ENCODE results near the gene ABLIM2.

- TF ChIP-seq RNF2 (conservative IDR thresholded peaks at IDR 0.05; ENCODE audit: low read depth) (no peak), ZNF441 (CRISPR knock-in tag; IDR thresholded peaks at IDR 0.05; ENCODE audit: borderline replicate concordance) (no peak), ZNF577 (CRISPR knock-in tag; IDR thresholded peaks at IDR 0.05; ENCODE audit: borderline replicate concordance, low read depth) (no peak), ZNF597 (CRISPR knock-in tag; IDR thresholded peaks at IDR 0.05) (no peak), HOXD1 (CRISPR knock-in tag; IDR thresholded peaks at IDR 0.05) (no peak), ZNF780A (CRISPR knock-in tag; IDR thresholded peaks at IDR 0.05) (no peak), JDP2 (CRISPR knock-in tag; IDR thresholded peaks at IDR 0.05; ENCODE audit: borderline replicate concordance) (no peak), SALL2 (CRISPR knock-in tag; IDR thresholded peaks at IDR 0.05) (no peak), ZNF205 (CRISPR knock-in tag; IDR thresholded peaks at IDR 0.05) (no peak), CENPT (CRISPR knock-in tag; IDR thresholded peaks at IDR 0.05; ENCODE audit: low read depth) (no peak)
- TF ChIP-seq, protein P1, sequence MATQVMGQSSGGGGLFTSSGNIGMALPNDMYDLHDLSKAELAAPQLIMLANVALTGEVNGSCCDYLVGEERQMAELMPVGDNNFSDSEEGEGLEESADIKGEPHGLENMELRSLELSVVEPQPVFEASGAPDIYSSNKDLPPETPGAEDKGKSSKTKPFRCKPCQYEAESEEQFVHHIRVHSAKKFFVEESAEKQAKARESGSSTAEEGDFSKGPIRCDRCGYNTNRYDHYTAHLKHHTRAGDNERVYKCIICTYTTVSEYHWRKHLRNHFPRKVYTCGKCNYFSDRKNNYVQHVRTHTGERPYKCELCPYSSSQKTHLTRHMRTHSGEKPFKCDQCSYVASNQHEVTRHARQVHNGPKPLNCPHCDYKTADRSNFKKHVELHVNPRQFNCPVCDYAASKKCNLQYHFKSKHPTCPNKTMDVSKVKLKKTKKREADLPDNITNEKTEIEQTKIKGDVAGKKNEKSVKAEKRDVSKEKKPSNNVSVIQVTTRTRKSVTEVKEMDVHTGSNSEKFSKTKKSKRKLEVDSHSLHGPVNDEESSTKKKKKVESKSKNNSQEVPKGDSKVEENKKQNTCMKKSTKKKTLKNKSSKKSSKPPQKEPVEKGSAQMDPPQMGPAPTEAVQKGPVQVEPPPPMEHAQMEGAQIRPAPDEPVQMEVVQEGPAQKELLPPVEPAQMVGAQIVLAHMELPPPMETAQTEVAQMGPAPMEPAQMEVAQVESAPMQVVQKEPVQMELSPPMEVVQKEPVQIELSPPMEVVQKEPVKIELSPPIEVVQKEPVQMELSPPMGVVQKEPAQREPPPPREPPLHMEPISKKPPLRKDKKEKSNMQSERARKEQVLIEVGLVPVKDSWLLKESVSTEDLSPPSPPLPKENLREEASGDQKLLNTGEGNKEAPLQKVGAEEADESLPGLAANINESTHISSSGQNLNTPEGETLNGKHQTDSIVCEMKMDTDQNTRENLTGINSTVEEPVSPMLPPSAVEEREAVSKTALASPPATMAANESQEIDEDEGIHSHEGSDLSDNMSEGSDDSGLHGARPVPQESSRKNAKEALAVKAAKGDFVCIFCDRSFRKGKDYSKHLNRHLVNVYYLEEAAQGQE (IDR thresholded peaks at IDR 0.05; ENCODE audit: borderline replicate concordance in 1 of 2, low read depth in 1 of 2, low read length in 2 of 2) = no peak
- TF ChIP-seq, protein P2, sequence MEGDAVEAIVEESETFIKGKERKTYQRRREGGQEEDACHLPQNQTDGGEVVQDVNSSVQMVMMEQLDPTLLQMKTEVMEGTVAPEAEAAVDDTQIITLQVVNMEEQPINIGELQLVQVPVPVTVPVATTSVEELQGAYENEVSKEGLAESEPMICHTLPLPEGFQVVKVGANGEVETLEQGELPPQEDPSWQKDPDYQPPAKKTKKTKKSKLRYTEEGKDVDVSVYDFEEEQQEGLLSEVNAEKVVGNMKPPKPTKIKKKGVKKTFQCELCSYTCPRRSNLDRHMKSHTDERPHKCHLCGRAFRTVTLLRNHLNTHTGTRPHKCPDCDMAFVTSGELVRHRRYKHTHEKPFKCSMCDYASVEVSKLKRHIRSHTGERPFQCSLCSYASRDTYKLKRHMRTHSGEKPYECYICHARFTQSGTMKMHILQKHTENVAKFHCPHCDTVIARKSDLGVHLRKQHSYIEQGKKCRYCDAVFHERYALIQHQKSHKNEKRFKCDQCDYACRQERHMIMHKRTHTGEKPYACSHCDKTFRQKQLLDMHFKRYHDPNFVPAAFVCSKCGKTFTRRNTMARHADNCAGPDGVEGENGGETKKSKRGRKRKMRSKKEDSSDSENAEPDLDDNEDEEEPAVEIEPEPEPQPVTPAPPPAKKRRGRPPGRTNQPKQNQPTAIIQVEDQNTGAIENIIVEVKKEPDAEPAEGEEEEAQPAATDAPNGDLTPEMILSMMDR (CRISPR knock-in tag; IDR thresholded peaks at IDR 0.05) = no peak
- TF ChIP-seq, protein P3, sequence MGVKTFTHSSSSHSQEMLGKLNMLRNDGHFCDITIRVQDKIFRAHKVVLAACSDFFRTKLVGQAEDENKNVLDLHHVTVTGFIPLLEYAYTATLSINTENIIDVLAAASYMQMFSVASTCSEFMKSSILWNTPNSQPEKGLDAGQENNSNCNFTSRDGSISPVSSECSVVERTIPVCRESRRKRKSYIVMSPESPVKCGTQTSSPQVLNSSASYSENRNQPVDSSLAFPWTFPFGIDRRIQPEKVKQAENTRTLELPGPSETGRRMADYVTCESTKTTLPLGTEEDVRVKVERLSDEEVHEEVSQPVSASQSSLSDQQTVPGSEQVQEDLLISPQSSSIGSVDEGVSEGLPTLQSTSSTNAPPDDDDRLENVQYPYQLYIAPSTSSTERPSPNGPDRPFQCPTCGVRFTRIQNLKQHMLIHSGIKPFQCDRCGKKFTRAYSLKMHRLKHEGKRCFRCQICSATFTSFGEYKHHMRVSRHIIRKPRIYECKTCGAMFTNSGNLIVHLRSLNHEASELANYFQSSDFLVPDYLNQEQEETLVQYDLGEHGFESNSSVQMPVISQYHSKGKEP (CRISPR knock-in tag; IDR thresholded peaks at IDR 0.05) = no peak
These were observed 3.6 kb downstream of the ABLIM2 start for GRCh38 chr4:8155048-8155447.

Data from HepG2 (cell line).